NCI-H748 treated with DMSO at 0.1 percent for 48 hours (cell line): ENCODE measurements around the gene C4orf54.

Experiments used
- DNase-seq: peaks from one replicate; lab custom pipeline; 2025; lab: John Stamatoyannopoulos, UW

Gene C4orf54

DNA sequence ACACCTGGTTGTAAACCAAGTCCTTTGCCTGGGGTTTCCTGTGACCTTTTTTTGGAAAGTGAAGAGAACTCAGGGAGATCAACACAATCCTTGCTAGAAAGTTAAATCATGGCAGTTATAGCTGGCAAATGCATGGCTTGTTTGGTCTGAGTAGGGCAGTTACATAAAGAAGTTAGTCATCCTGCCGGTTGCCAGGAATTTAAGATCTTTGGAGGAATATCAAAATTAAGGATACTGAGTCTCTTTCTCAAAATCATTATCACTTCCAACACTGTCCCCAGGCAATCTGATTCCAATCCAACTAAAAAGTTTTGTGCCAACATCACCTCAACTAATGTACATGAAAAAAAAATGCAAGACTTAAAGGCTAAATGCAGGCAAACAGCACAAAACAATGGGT lies 40.3 kb downstream of the C4orf54 start:
- no peak for DNase-seq

GRCh38 chr4:99615170-99615820 lies 42.3 kb downstream of the C4orf54 start:
- DNase-seq: no peak

DNA sequence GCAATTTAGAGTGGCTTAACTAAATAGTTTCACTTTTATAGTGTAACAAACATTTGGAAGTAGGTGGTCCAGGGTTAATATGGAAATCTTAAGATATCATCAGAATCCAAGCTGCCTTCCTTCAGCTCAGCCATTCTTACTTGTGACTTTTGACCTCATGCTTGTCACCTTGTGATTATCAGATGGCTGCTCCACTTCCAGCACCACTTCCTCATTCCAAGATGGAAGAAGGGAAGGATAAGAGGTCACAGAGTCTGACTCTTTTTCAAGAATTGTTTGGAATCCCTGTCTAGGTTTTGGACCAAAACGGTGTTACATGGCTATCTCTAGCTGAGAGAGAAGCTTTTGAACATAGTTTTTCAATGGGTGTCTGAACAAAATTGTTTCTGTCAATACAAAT lies 43.1 kb downstream of the C4orf54 start:
- no peak for DNase-seq

DNA sequence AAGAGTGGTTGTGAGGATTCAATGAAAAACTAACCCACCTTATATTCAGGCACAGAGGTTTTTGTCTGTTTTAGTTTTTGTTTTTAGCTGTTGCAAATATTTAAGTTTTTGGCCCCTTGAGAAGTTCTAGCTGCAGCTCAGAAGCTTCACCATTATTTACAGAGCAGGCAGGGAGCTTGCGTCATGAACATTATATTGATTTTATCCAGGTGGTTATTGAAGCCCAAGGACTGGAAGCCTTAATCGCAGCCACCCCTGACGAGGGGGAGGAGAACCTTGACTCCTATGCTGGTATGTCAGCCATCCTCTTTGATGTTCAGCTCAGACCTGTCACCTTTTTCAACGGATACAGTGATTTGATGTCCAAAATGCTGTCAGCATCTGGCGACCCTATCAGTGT lies 44.9 kb downstream of the C4orf54 start:
- DNase-seq: no peak

DNA sequence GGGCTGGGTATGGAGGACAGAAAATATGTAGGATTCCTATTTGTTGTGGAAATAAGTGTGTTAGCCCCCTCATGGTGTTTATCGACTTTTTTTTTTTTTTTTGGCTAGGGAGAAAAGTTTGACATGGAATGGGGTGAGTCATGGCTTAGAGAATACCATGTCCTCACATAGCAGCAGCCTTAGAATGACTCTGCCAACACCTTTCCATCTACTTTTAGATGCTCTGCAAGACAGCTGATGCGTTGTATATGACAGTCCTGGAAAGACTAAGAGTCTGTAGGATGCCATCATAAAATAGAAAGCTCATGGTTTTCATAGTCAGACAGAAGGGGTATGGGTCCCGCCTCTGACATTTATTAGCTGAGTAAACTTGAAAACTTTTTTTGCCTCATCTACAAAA lies 45.3 kb downstream of the C4orf54 start:
- DNase-seq: no peak

GRCh38 chr4:99610605-99611175 lies 46.9 kb downstream of the C4orf54 start:
- DNase-seq: no peak

DNA sequence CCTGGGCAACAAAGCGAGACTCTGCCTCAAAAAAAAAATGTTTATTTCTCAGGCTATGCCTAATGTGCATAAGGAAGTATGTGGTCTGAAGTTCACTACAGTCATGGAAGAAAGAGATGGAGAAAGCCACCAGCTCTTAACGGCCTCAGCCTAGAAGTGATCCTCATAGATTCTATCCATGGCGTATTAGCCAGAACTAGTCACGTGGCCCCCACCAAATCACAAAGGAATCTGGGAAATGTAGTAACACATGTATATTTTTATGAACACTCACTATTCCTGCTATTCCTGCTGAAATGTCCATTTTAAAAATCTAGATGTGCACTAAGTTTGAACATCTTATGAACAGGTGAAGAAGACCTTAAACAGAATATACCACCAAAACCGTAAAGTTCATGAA lies 49.2 kb downstream of the C4orf54 start:
- DNase-seq: no peak
